ENCODE data around the gene KLF17.
"Not testable (repeated sequence)": the region's sequence is repeated elsewhere in the genome, so short reads cannot be mapped to it uniquely, and the experiment has no call there.

Gene KLF17

GRCh38 chr1:44134071-44134920 is 15.7 kb downstream of the KLF17 start:
- H3K27ac ChIP-seq = no peak overlapping the region
- POLR2A ChIA-PET (ENCODE audit: low non-redundant PET) = no interaction called here
- CTCF ChIA-PET = no interaction called here
- DNase-seq (ENCODE audit: low spot score) = no peak
- no peak for TF ChIP-seq CTCF (conservative IDR thresholded peaks at IDR 0.05; ENCODE audit: low read depth)

- POLR2A ChIA-PET (ENCODE audit: low non-redundant PET) = no interaction called here
- TF ChIP-seq CTCF (conservative IDR thresholded peaks at IDR 0.05; ENCODE audit: low read depth) = no peak
- CTCF ChIA-PET = no interaction called here
- H3K27ac ChIP-seq = no peak overlapping the region
- no peak for DNase-seq (ENCODE audit: low spot score)
Measured at GRCh38 chr1:44135886-44136285, 17.3 kb downstream of the KLF17 start.

GRCh38 chr1:44138239-44138638 is 19.6 kb downstream of the KLF17 start:
- H3K27ac ChIP-seq = no peak overlapping the region
- TF ChIP-seq CTCF (conservative IDR thresholded peaks at IDR 0.05; ENCODE audit: low read depth) = no peak
- ChIA-PET CTCF (no interaction called here), POLR2A (ENCODE audit: low non-redundant PET) (no interaction called here)
- DNase-seq (ENCODE audit: low spot score) = no peak

- POLR2A ChIA-PET (ENCODE audit: low non-redundant PET); CTCF ChIA-PET; H3K27ac ChIP-seq; DNase-seq (ENCODE audit: low spot score): not testable (repeated sequence)
Measured at GRCh38 chr1:44139565-44139964, 20.9 kb downstream of the KLF17 start.

- ChIA-PET POLR2A (ENCODE audit: low non-redundant PET) (no interaction called here), CTCF (no interaction called here)
- DNase-seq (ENCODE audit: low spot score) = no peak
- H3K27ac ChIP-seq = no peak within 1 kb of the TSS
- TF ChIP-seq CTCF (conservative IDR thresholded peaks at IDR 0.05; ENCODE audit: low read depth) = no peak
Measured at GRCh38 chr1:44141531-44141930, 22.9 kb downstream of the KLF17 start, which contains the start of gene KLF18. TSS of gene KLF18 (minus strand) at chr1:44141631. CDS start at chr1:44141631, 0 bp downstream.

- DNase-seq (ENCODE audit: low spot score) = no peak
- H3K27ac ChIP-seq = no peak overlapping the region
- POLR2A ChIA-PET (ENCODE audit: low non-redundant PET) = no interaction called here
- CTCF ChIA-PET = interaction anchor here (0.7 kb wide), 1 partner anchor 45 kb away, joined by 3 read pairs; no protein-coding TSS in a partner anchor
- no peak for TF ChIP-seq CTCF (conservative IDR thresholded peaks at IDR 0.05; ENCODE audit: low read depth)
Measured at GRCh38 chr1:44144962-44145756, 26.5 kb downstream of the KLF17 start.

Measured in RWPE1 (cell line).